HEK293 (cell line): ENCODE measurements around the gene KCNIP2.

ENCODE experiments used
- KLF10 ChIP-seq: fragments of 450-650 bp; IDR thresholded peaks from 2 replicates; pipeline ENCODE4 v1.5.1; 2018; ENCODE audit warnings: missing biosample characterization, mild to moderate bottlenecking, missing genetic modification characterization
- KLF7 ChIP-seq: fragments of 450-650 bp; formaldehyde crosslinking; IDR thresholded peaks from 2 replicates; pipeline ENCODE4 v1.5.1; 2016; ENCODE audit warnings: missing biosample characterization, missing genetic modification characterization, borderline replicate concordance
- ZBTB17 ChIP-seq: fragments of 450-650 bp; formaldehyde crosslinking; IDR thresholded peaks from 2 replicates; pipeline ENCODE4 v1.5.1; 2016; ENCODE audit warnings: missing biosample characterization, missing genetic modification characterization
- ZFHX2 ChIP-seq: fragments of 450-650 bp; formaldehyde crosslinking; conservative IDR thresholded peaks from 2 replicates; pipeline ENCODE4 v1.5.1; 2016; ENCODE audit warnings: missing biosample characterization, missing genetic modification characterization
- ZNF133 ChIP-seq: fragments of 450-650 bp; formaldehyde crosslinking; IDR thresholded peaks from 2 replicates; pipeline ENCODE4 v1.5.1; 2016; ENCODE audit warnings: missing biosample characterization, missing genetic modification characterization
- ZNF175 ChIP-seq: fragments of 450-650 bp; formaldehyde crosslinking; IDR thresholded peaks from 2 replicates; pipeline ENCODE4 v1.5.1; 2016; ENCODE audit warnings: missing biosample characterization, missing genetic modification characterization
- ZNF19 ChIP-seq: fragments of 450-650 bp; formaldehyde crosslinking; IDR thresholded peaks from 2 replicates; pipeline ENCODE4; 2016; ENCODE audit warnings: missing biosample characterization, missing genetic modification characterization, low read depth
- ZNF211 ChIP-seq: fragments of 450-650 bp; formaldehyde crosslinking; IDR thresholded peaks from 2 replicates; pipeline ENCODE4 v1.5.1; 2016; ENCODE audit warnings: low read depth, missing biosample characterization, missing genetic modification characterization
- ZNF423 ChIP-seq: fragments of 450-650 bp; formaldehyde crosslinking; IDR thresholded peaks from 2 replicates; pipeline ENCODE4 v1.5.1; 2016; ENCODE audit warnings: missing biosample characterization, missing genetic modification characterization
- ZNF426 ChIP-seq: fragments of 450-650 bp; formaldehyde crosslinking; IDR thresholded peaks from 2 replicates; pipeline ENCODE4 v1.5.1; 2017; ENCODE audit warnings: missing biosample characterization, missing genetic modification characterization, mild to moderate bottlenecking, inconsistent platforms, moderate library complexity
- ZNF521 ChIP-seq: fragments of 450-650 bp; formaldehyde crosslinking; IDR thresholded peaks from 2 replicates; pipeline ENCODE4 v1.5.1; 2017; ENCODE audit warnings: missing biosample characterization, mild to moderate bottlenecking, missing genetic modification characterization
- ZNF558 ChIP-seq: fragments of 450-650 bp; formaldehyde crosslinking; IDR thresholded peaks from 2 replicates; pipeline ENCODE4 v1.5.1; 2016; ENCODE audit warnings: missing biosample characterization, missing genetic modification characterization
- ZNF621 ChIP-seq: fragments of 450-650 bp; formaldehyde crosslinking; IDR thresholded peaks from 2 replicates; pipeline ENCODE4 v1.5.1; 2017; ENCODE audit warnings: missing biosample characterization, missing genetic modification characterization
- ZNF624 ChIP-seq: fragments of 450-650 bp; formaldehyde crosslinking; IDR thresholded peaks from 2 replicates; pipeline ENCODE4 v1.5.1; 2017; ENCODE audit warnings: missing biosample characterization, missing genetic modification characterization
- ZNF792 ChIP-seq: fragments of 450-650 bp; formaldehyde crosslinking; IDR thresholded peaks from 2 replicates; pipeline ENCODE4 v1.5.1; 2016; ENCODE audit warnings: missing biosample characterization, missing genetic modification characterization
- ZNF837 ChIP-seq: fragments of 450-650 bp; formaldehyde crosslinking; IDR thresholded peaks from 2 replicates; pipeline ENCODE4 v1.5.1; 2016; ENCODE audit warnings: missing biosample characterization, missing genetic modification characterization
- TF ChIP-seq, protein P1 (sequence below): fragments of 450-650 bp; formaldehyde crosslinking; IDR thresholded peaks from 2 replicates; pipeline ENCODE4 v1.5.1; 2016; ENCODE audit warnings: missing biosample characterization, missing genetic modification characterization
- TF ChIP-seq, protein P2 (sequence below): fragments of 450-650 bp; formaldehyde crosslinking; IDR thresholded peaks from 2 replicates; pipeline ENCODE4 v1.5.1; 2017; ENCODE audit warnings: missing biosample characterization, missing genetic modification characterization
- TF ChIP-seq, protein P3 (sequence below): fragments of 450-650 bp; formaldehyde crosslinking; IDR thresholded peaks from 2 replicates; pipeline ENCODE4 v1.5.1; 2016; ENCODE audit warnings: missing biosample characterization, missing genetic modification characterization
- TF ChIP-seq, protein P4 (sequence below): fragments of 450-650 bp; formaldehyde crosslinking; IDR thresholded peaks from 2 replicates; pipeline ENCODE4 v1.5.1; 2016; ENCODE audit warnings: missing biosample characterization, missing genetic modification characterization
- TF ChIP-seq, protein P5 (sequence below): fragments of 450-650 bp; formaldehyde crosslinking; IDR thresholded peaks from 2 replicates; pipeline ENCODE4 v1.5.1; 2016; ENCODE audit warnings: missing biosample characterization, missing genetic modification characterization
- TF ChIP-seq, protein P6 (sequence below): fragments of 450-650 bp; formaldehyde crosslinking; IDR thresholded peaks from 2 replicates; pipeline ENCODE4 v1.5.1; 2016; ENCODE audit warnings: missing biosample characterization, missing genetic modification characterization
- TF ChIP-seq, protein P7 (sequence below): fragments of 450-650 bp; formaldehyde crosslinking; IDR thresholded peaks from 2 replicates; pipeline ENCODE4 v1.5.1; 2016; ENCODE audit warnings: missing biosample characterization, missing genetic modification characterization, borderline replicate concordance
- TF ChIP-seq, protein P8 (sequence below): IDR thresholded peaks from 2 replicates; pipeline ENCODE4 v1.6.1; 2011; ENCODE audit warnings: mild to moderate bottlenecking, low read depth, low read length, borderline replicate concordance

Gene KCNIP2

DNA sequence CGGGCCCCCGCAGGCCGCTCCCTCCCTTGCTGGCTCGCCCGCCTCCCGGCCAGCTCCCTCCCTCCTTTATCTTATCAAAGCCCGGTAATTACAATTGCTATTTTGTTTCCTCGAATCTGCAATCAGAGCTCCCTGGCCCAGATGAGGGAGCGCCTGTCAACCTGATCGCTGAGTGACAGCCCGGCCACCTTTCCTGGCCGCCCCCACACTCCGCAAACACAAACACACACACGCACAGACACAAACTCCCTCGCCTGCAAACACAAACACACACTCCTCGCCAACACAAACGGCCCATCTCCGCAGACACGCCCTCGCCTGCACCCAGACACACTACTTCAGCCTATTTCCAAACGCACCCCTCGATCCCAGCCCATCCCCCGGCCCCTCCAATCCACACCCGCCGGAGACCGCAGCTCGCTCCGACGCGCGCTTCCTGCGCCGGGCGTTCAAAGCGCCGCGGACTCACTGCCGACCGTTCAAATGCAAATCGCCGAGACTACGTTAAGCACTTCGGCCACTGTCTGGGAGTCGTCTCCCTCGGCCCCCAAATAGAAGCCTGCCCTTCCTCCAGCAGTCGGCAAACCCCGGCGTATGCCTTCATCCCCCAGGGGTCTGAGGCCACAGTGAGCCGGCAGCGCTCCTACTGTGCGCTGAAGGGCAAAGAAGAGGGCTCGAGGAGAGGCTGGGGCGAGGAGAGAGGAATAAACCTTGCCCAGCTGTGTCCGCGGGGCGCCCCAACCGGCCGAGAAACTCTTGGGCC lies 64.6 kb downstream of the KCNIP2 start (continued):
- TF ChIP-seq, protein P1, sequence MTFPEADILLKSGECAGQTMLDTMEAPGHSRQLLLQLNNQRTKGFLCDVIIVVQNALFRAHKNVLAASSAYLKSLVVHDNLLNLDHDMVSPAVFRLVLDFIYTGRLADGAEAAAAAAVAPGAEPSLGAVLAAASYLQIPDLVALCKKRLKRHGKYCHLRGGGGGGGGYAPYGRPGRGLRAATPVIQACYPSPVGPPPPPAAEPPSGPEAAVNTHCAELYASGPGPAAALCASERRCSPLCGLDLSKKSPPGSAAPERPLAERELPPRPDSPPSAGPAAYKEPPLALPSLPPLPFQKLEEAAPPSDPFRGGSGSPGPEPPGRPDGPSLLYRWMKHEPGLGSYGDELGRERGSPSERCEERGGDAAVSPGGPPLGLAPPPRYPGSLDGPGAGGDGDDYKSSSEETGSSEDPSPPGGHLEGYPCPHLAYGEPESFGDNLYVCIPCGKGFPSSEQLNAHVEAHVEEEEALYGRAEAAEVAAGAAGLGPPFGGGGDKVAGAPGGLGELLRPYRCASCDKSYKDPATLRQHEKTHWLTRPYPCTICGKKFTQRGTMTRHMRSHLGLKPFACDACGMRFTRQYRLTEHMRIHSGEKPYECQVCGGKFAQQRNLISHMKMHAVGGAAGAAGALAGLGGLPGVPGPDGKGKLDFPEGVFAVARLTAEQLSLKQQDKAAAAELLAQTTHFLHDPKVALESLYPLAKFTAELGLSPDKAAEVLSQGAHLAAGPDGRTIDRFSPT = no peak
- TF ChIP-seq ZNF426 (tag by site-specific recombination) (no peak), ZNF423 (no peak), ZNF521 (no peak), ZFHX2 (tag by site-specific recombination) (peak; percentile 99), ZNF624 (no peak), ZNF19 (tag by site-specific recombination) (no peak), KLF7 (tag by site-specific recombination) (peak; percentile 70; the same call in 1 of the 2 replicates), ZNF837 (tag by site-specific recombination) (no peak), ZNF558 (no peak), ZBTB17 (peak; percentile 68), ZNF211 (tag by site-specific recombination) (no peak), KLF10 (tag by site-specific recombination) (0 out of 2 replicates have a peak, but pooled peaks have one; percentile 19), ZNF792 (tag by site-specific recombination) (no peak), ZNF175 (tag by site-specific recombination) (no peak), ZNF133 (no peak), ZNF621 (tag by site-specific recombination) (no peak)
- TF ChIP-seq, protein P2, sequence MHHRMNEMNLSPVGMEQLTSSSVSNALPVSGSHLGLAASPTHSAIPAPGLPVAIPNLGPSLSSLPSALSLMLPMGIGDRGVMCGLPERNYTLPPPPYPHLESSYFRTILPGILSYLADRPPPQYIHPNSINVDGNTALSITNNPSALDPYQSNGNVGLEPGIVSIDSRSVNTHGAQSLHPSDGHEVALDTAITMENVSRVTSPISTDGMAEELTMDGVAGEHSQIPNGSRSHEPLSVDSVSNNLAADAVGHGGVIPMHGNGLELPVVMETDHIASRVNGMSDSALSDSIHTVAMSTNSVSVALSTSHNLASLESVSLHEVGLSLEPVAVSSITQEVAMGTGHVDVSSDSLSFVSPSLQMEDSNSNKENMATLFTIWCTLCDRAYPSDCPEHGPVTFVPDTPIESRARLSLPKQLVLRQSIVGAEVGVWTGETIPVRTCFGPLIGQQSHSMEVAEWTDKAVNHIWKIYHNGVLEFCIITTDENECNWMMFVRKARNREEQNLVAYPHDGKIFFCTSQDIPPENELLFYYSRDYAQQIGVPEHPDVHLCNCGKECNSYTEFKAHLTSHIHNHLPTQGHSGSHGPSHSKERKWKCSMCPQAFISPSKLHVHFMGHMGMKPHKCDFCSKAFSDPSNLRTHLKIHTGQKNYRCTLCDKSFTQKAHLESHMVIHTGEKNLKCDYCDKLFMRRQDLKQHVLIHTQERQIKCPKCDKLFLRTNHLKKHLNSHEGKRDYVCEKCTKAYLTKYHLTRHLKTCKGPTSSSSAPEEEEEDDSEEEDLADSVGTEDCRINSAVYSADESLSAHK (tag by site-specific recombination) = no peak
- TF ChIP-seq, protein P3, sequence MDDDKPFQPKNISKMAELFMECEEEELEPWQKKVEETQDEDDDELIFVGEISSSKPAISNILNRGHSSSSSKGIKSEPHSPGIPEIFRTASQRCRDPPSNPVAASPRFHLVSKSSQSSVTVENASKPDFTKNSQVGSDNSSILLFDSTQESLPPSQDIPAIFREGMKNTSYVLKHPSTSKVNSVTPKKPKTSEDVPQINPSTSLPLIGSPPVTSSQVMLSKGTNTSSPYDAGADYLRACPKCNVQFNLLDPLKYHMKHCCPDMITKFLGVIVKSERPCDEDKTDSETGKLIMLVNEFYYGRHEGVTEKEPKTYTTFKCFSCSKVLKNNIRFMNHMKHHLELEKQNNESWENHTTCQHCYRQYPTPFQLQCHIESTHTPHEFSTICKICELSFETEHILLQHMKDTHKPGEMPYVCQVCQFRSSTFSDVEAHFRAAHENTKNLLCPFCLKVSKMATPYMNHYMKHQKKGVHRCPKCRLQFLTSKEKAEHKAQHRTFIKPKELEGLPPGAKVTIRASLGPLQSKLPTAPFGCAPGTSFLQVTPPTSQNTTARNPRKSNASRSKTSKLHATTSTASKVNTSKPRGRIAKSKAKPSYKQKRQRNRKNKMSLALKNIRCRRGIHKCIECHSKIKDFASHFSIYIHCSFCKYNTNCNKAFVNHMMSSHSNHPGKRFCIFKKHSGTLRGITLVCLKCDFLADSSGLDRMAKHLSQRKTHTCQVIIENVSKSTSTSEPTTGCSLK (tag by site-specific recombination) = no peak
- TF ChIP-seq, protein P4, sequence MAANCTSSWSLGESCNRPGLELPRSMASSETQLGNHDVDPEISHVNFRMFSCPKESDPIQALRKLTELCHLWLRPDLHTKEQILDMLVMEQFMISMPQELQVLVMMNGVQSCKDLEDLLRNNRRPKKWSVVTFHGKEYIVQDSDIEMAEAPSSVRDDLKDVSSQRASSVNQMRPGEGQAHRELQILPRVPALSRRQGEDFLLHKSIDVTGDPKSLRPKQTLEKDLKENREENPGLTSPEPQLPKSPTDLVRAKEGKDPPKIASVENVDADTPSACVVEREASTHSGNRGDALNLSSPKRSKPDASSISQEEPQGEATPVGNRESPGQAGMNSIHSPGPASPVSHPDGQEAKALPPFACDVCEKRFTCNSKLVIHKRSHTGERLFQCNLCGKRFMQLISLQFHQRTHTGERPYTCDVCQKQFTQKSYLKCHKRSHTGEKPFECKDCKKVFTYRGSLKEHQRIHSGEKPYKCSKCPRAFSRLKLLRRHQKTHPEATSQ (tag by site-specific recombination) = 0 out of 2 replicates have a peak, but pooled peaks have one; percentile 32
- TF ChIP-seq, protein P5, sequence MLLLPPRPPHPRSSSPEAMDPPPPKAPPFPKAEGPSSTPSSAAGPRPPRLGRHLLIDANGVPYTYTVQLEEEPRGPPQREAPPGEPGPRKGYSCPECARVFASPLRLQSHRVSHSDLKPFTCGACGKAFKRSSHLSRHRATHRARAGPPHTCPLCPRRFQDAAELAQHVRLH (tag by site-specific recombination) = no peak
- TF ChIP-seq, protein P6, sequence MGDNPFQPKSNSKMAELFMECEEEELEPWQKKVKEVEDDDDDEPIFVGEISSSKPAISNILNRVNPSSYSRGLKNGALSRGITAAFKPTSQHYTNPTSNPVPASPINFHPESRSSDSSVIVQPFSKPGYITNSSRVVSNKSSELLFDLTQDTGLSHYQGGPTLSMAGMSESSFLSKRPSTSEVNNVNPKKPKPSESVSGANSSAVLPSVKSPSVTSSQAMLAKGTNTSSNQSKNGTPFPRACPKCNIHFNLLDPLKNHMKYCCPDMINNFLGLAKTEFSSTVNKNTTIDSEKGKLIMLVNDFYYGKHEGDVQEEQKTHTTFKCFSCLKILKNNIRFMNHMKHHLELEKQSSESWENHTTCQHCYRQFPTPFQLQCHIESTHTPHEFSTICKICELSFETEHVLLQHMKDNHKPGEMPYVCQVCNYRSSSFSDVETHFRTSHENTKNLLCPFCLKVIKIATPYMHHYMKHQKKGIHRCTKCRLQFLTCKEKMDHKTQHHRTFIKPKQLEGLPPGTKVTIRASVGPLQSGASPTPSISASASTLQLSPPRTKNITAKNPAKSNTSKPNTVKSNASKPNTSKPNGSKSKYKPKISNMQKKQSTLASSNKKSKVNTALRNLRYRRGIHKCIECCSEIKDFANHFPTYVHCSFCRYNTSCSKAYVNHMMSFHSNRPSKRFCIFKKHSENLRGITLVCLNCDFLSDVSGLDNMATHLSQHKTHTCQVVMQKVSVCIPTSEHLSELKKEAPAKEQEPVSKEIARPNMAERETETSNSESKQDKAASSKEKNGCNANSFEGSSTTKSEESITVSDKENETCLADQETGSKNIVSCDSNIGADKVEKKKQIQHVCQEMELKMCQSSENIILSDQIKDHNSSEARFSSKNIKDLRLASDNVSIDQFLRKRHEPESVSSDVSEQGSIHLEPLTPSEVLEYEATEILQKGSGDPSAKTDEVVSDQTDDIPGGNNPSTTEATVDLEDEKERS = no peak
- TF ChIP-seq, protein P7, sequence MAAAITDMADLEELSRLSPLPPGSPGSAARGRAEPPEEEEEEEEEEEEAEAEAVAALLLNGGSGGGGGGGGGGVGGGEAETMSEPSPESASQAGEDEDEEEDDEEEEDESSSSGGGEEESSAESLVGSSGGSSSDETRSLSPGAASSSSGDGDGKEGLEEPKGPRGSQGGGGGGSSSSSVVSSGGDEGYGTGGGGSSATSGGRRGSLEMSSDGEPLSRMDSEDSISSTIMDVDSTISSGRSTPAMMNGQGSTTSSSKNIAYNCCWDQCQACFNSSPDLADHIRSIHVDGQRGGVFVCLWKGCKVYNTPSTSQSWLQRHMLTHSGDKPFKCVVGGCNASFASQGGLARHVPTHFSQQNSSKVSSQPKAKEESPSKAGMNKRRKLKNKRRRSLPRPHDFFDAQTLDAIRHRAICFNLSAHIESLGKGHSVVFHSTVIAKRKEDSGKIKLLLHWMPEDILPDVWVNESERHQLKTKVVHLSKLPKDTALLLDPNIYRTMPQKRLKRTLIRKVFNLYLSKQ (tag by site-specific recombination) = no peak
- TF ChIP-seq, protein P8, sequence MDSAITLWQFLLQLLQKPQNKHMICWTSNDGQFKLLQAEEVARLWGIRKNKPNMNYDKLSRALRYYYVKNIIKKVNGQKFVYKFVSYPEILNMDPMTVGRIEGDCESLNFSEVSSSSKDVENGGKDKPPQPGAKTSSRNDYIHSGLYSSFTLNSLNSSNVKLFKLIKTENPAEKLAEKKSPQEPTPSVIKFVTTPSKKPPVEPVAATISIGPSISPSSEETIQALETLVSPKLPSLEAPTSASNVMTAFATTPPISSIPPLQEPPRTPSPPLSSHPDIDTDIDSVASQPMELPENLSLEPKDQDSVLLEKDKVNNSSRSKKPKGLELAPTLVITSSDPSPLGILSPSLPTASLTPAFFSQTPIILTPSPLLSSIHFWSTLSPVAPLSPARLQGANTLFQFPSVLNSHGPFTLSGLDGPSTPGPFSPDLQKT = no peak
